WI38 (cell line): ENCODE results near the gene CEACAM18.

Experiments
- H3K4me3 ChIP-seq: 2 replicates; pipeline ENCODE4 v1.5.1; 2011; ENCODE audit warnings: low read depth, mild to moderate bottlenecking, control low read depth, low read length
- TF ChIP-seq, protein P1 (sequence below): IDR thresholded peaks from 2 replicates; pipeline ENCODE4 v1.5.1; 2012; ENCODE audit warnings: low read depth, mild to moderate bottlenecking, control low read depth, low read length

CEACAM18 gene

DNA sequence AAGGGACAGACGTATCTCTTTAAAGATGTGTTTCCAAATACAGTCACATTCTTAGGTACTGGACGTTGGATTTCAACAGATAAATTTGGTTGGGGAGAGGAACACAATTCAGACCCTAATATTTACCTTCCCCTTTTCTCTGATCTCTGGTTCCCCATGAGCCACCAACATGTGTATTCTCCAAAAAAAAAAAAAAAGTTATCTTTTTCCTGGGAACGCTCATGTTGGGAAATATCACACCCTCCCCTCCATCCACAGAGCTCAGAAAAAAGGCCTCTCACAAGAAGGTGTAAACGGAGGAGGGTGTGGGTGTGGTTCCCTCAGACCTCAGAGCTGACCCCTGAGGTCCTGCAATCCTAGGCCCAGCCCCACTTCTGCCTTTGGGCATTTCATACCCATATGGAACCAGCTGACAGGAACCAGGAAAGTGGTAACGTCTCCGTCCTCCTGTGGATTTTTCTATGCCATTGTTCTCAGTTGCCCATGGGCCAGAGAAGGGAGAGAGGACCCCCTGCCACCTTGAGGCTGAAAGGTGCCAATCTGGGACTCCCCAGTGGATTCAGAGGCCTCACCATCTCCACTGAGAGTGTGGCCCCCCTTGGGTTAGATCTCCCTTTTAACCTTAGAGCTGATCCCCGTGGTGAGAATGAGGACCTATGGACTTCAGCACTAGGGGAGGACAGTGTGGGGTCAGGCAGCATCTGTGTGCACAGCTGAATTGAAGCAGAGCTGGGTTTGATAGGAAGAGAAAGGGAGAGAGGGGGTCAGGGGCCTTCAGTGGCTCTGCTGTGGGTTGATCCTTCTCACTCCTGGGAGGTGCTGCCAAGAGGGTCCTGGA is 31.7 kb downstream of the CEACAM18 start:
- no peak overlapping the region for H3K4me3 ChIP-seq
- TF ChIP-seq, protein P1, sequence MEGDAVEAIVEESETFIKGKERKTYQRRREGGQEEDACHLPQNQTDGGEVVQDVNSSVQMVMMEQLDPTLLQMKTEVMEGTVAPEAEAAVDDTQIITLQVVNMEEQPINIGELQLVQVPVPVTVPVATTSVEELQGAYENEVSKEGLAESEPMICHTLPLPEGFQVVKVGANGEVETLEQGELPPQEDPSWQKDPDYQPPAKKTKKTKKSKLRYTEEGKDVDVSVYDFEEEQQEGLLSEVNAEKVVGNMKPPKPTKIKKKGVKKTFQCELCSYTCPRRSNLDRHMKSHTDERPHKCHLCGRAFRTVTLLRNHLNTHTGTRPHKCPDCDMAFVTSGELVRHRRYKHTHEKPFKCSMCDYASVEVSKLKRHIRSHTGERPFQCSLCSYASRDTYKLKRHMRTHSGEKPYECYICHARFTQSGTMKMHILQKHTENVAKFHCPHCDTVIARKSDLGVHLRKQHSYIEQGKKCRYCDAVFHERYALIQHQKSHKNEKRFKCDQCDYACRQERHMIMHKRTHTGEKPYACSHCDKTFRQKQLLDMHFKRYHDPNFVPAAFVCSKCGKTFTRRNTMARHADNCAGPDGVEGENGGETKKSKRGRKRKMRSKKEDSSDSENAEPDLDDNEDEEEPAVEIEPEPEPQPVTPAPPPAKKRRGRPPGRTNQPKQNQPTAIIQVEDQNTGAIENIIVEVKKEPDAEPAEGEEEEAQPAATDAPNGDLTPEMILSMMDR = no peak

DNA sequence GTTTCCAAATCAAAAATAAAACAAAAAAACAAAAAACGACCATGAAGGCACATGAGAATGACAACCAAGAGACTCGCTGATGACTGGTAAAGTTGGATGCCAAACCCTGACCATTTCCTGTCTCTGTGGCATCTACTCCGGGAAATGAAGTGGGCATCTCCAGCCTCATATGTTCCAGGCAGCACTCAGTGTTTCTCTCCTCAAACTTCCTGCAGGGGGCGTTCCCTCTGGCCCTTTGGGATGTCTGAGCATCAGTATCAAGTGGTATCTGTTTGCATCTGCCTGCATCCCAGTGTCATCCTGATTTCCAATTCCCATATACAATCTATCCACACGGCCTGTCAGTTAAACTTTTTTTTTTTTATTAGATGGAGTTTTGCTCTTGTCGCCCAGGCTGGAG is 33.0 kb downstream of the CEACAM18 start:
- TF ChIP-seq, protein P1 = no peak
- no peak overlapping the region for H3K4me3 ChIP-seq

DNA sequence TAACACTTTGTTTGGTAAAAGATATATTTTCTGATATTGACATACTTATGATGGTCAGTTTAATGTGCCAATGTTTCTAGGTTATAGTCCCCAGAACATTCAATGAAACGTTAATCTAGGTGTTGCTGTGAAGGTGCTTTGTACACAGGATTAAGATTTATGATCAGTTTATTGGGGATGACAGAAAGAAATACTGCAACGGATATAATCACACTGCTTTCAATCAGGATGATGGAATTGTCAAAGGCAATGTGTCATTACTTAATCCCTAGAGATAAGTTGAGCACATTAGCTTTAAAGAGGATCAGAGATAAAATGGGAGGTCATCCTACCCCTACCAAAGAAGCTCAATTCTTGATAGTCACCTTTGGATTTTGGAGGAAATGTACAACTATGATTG is 35.6 kb downstream of the CEACAM18 start:
- H3K4me3 ChIP-seq = no peak overlapping the region

DNA sequence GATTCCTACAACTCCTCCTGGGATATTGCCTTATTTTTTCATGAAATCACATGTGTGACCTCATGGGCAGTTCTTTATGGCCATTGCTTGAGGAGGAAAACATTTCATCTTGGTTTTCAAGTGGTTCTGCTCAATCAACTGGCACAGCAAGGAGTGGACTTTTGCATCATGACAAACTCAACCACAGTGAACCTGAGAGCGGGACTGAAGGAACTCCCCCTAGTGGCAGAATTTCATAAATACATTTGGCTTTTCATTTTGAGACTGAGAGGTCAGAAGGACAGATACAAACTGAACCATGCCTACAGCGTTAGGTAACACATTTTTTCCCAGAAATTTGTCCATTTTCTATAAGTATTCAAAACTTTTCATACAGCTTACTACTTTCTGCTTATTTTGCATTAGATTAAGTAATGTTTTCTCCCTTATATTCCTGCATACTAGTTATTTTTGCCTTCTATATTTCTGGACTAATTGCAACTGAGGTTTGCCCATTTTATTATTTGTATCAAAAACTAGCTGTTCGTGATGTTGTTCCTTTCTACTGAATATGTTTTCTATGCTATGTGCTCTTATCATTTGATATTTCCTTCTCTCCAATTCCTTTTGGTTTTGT is 36.6 kb downstream of the CEACAM18 start:
- H3K4me3 ChIP-seq = no peak overlapping the region
- TF ChIP-seq, protein P1 = peak; percentile 72

More for the DNA sequence above, 35.6 kb downstream of the CEACAM18 start:
- TF ChIP-seq, protein P1 = no peak

DNA sequence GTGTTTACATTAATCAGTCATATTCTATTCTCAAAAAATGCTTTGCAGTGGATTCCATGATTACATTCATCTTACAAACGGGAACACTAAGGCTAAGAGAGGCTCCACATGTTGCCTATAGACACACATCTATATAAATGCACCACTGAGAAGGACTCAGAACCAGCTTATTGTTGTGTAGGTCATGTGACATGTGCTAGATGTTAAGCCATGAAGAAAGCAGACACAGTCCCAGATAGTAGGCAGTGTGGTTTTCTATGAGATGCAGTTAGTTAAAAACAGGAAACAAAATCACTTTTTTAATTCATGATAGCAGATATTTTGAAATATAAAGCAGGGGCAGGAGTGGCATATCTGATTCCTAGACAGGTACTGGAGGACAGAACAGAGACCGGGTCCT is 42.4 kb downstream of the CEACAM18 start:
- TF ChIP-seq, protein P1 = no peak
- no peak overlapping the region for H3K4me3 ChIP-seq

DNA sequence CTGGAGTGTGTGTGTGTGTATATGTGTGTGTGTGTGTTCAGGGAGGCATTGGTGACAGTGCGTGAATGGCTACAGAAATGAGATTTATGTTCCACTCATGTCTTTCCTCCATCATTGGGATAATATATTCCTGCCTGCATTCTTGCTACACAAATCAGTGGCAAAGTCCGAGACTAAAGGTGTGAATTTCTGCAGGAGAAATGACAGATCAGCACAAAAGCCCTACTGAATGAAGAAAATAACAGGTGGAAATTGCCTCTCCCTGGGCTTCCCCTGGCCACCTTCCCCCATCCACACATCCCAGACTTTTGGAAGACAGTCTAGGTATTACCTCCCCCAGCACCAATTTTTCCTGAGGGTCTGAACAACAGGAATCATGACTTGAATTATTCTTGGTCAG is 43.0 kb downstream of the CEACAM18 start:
- TF ChIP-seq, protein P1 = no peak
- no peak overlapping the region for H3K4me3 ChIP-seq

DNA sequence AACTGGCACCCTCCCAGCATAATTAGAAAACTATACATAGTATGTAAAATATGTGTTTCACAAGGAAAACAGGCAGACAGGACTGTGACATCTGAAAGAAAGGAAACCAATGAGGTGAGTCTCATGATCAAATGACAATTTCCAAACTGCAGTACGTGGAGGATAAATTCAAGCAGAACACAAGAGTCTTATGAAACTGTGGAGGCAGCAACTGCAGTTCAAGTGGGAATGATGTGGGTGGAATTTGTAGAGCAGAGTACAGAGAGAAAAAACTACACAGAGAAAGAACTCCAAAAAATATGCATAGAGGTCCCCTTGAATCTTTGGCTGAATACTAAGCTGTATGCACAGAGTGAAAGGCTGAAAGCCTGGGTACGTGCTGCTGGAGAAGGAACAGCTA is 43.4 kb downstream of the CEACAM18 start:
- TF ChIP-seq, protein P1 = no peak
- H3K4me3 ChIP-seq = no peak overlapping the region
